CD4-positive, alpha-beta T cell (primary cell): Measurements from ENCODE around the gene ELSPBP1. TPM values are rescaled to one million over a fixed set of nuclear protein-coding genes. Genes with fewer than 3 reads are reported as not detected.

Experiments
- ATAC-seq: fragments of 200-7000 bp; cut with Tn5 transposase; one replicate; pipeline ENCODE4 v1.10.0; 2022; ENCODE audit warnings: mild to moderate bottlenecking; ENCODE audit not compliant: poor library complexity
- CTCF ChIA-PET: fragments of 350-600 bp; sonication (Branson Sonifier 250); formaldehyde crosslinking; loops from one replicate; lab custom pipeline; 2021; ENCODE audit warnings: antibody characterized with exemption, inconsistent platforms; lab: Charles Lee
- POLR2A ChIA-PET: fragments of 350-600 bp; sonication (Branson Sonifier 250); formaldehyde crosslinking; loops from one replicate; lab custom pipeline; 2021; ENCODE audit warnings: antibody characterized with exemption, inconsistent platforms; lab: Charles Lee
- DNase-seq, 14 experiments: peaks; one replicate each; pipeline ENCODE4 v3.0.0-alpha.2; 2013 to 2020; ENCODE audit warnings: mixed read lengths in 2 of 14
- H3K27ac ChIP-seq, 2 donors: one replicate each; pipeline versions ENCODE4 v1.5.1 to v1.7.0; 2013; ENCODE audit warnings: low read length in 2 of 2, low read depth in 1 of 2, mild to moderate bottlenecking in 1 of 2
- H3K27me3 ChIP-seq, 2 experiments: 1 replicate in 1 of 2; 2 replicates in 1 of 2; pipeline versions ENCODE4 v1.6.1 to v1.7.0; 2013; ENCODE audit warnings: low read length in 2 of 2, control low read depth in 1 of 2, mild to moderate bottlenecking in 1 of 2, moderate library complexity in 1 of 2; ENCODE audit not compliant: insufficient read depth in 2 of 2, control insufficient read depth in 1 of 2
- H3K36me3 ChIP-seq: one replicate; pipeline ENCODE4 v1.6.1; 2013; ENCODE audit warnings: low read length, control low read depth; ENCODE audit not compliant: insufficient read depth
- H3K4me1 ChIP-seq: one replicate; pipeline ENCODE4 v1.6.1; 2013; ENCODE audit warnings: low read length, control low read depth; ENCODE audit not compliant: insufficient read depth
- H3K4me3 ChIP-seq: one replicate; pipeline ENCODE4 v1.5.1; 2013; ENCODE audit warnings: mild to moderate bottlenecking, low read length, moderate library complexity
- H3K9me3 ChIP-seq, 2 experiments: 1 replicate in 1 of 2; 2 replicates in 1 of 2; pipeline versions ENCODE4 v1.6.1 to v1.7.0; 2013; ENCODE audit warnings: low read length in 2 of 2, mild to moderate bottlenecking in 2 of 2, control low read depth in 1 of 2, moderate library complexity in 1 of 2; ENCODE audit not compliant: control insufficient read depth in 1 of 2, insufficient read depth in 1 of 2
- H3K27ac Mint-ChIP-seq: one replicate; pipeline ENCODE4 v1.8.0; 2020; ENCODE audit warnings: mixed read lengths
- H3K27me3 Mint-ChIP-seq: one replicate; pipeline ENCODE4 v1.8.0; 2021; ENCODE audit warnings: mixed read lengths
- H3K36me3 Mint-ChIP-seq: one replicate; pipeline ENCODE4 v1.8.0; 2021; ENCODE audit warnings: low read depth, mixed read lengths
- H3K4me1 Mint-ChIP-seq: one replicate; pipeline ENCODE4 v1.8.0; 2021; ENCODE audit warnings: low read depth, mixed read lengths
- H3K4me3 Mint-ChIP-seq: one replicate; pipeline ENCODE4 v1.8.0; 2020; ENCODE audit warnings: mild to moderate bottlenecking, mixed read lengths
- H3K9me3 Mint-ChIP-seq: one replicate; pipeline ENCODE4 v1.8.0; 2020; ENCODE audit warnings: mixed read lengths
- intact Hi-C, 2 experiments: fragments of 100-400 bp; cut with DNase I in 1 of 2; cut with micrococcal nuclease in 1 of 2; formaldehyde crosslinking; loops; one replicate each; pipeline versions ENCODE4 v1.15.1 to v1.9.0; 2023 to 2025; cut with DNase I, micrococcal nuclease
- total RNA-seq, 174 experiments: library from RNA in 2 of 174; stranded (reverse) in 2 of 174; gene quantifications; one replicate each; pipeline ENCODE4 v1.2.3 and lab custom pipeline; 2021 to 2026
- TF ChIP-seq, protein P1 (sequence below): fragments of 200-600 bp; IDR thresholded peaks from one replicate; pipeline ENCODE4 v1.8.0; 2022; ENCODE audit warnings: antibody characterized with exemption, mild to moderate bottlenecking

ELSPBP1 gene
- total RNA-seq, 2 experiments from 2014 or later: not detected

DNA sequence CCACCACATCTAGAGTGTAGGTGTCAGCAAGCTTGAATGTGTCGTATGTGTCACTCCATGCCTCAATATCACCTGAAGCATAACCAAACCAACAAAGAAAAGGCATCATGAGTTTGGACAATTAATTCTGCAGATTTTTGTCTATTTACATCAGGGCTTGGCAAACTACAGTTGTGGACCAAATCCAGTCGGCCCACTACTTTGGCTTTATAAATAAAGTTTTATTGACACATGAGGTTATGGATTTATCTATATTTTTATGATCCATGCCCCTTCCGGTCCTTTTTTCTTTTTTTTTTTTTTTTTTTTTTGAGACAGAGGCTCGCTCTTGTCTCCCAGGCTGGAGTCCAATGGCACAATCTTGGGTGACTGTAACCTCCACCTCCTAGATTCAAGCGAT is 58.6 kb downstream of the ELSPBP1 start:
- H3K9me3 ChIP-seq: no peaks in the 10 kb centered on the region
- H3K4me1 ChIP-seq: no peaks in the 10 kb centered on the region
- no peak overlapping the region for H3K27ac ChIP-seq
- no peaks in the 10 kb centered on the region for H3K9me3 Mint-ChIP-seq
- H3K4me3 ChIP-seq: no peak overlapping the region
- no peaks in the 10 kb centered on the region for H3K36me3 ChIP-seq
- H3K27me3 ChIP-seq: peaks cover 0 to 2% of the 10 kb centered on the region in 2 experiments
- DNase-seq (no peak), ATAC-seq (no peak)
- CTCF ChIA-PET: no interaction called here
- POLR2A ChIA-PET: no interaction called here
- H3K4me3 Mint-ChIP-seq: no peak overlapping the region
- TF ChIP-seq, protein P1, sequence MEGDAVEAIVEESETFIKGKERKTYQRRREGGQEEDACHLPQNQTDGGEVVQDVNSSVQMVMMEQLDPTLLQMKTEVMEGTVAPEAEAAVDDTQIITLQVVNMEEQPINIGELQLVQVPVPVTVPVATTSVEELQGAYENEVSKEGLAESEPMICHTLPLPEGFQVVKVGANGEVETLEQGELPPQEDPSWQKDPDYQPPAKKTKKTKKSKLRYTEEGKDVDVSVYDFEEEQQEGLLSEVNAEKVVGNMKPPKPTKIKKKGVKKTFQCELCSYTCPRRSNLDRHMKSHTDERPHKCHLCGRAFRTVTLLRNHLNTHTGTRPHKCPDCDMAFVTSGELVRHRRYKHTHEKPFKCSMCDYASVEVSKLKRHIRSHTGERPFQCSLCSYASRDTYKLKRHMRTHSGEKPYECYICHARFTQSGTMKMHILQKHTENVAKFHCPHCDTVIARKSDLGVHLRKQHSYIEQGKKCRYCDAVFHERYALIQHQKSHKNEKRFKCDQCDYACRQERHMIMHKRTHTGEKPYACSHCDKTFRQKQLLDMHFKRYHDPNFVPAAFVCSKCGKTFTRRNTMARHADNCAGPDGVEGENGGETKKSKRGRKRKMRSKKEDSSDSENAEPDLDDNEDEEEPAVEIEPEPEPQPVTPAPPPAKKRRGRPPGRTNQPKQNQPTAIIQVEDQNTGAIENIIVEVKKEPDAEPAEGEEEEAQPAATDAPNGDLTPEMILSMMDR: no peak
- no peaks in the 10 kb centered on the region for H3K27me3 Mint-ChIP-seq
- intact Hi-C loops: no loop called here
- H3K4me1 Mint-ChIP-seq: no peaks in the 10 kb centered on the region
- H3K27ac Mint-ChIP-seq: no peak overlapping the region
- no peaks in the 10 kb centered on the region for H3K36me3 Mint-ChIP-seq

DNA sequence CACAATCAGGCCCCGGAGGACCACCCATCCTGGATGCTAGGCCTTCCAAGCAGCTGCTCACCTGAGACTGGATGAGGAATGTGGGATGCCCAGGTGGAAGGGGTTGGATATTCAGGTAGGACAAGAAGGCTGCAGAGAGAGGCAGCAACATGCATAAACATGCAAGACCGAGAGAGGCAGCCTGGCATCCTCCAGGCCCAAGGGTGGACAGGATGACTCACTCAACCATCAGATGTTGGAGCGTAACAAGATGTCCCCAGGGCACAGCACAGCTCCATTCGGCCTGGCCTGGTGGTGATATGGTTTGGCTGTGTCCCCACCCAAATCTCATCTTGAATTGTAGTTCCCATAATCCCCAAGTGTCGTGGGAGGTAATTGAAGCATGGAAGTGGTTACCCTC is 59.4 kb downstream of the ELSPBP1 start:
- peaks cover 0 to 2% of the 10 kb centered on the region in 2 experiments for H3K27me3 ChIP-seq
- TF ChIP-seq, protein P1: no peak
- no peaks in the 10 kb centered on the region for H3K36me3 ChIP-seq
- no peak for DNase-seq
- POLR2A ChIA-PET: no interaction called here
- no peak for ATAC-seq
- no peak overlapping the region for H3K27ac ChIP-seq
- no peaks in the 10 kb centered on the region for H3K4me1 Mint-ChIP-seq
- no peaks in the 10 kb centered on the region for H3K36me3 Mint-ChIP-seq
- intact Hi-C loops: no loop called here
- CTCF ChIA-PET: no interaction called here
- H3K27me3 Mint-ChIP-seq: no peaks in the 10 kb centered on the region
- H3K4me3 Mint-ChIP-seq: no peak overlapping the region
- H3K4me1 ChIP-seq: no peaks in the 10 kb centered on the region
- H3K4me3 ChIP-seq: no peak overlapping the region
- H3K9me3 ChIP-seq: no peaks in the 10 kb centered on the region
- no peaks in the 10 kb centered on the region for H3K9me3 Mint-ChIP-seq
- no peak overlapping the region for H3K27ac Mint-ChIP-seq

DNA sequence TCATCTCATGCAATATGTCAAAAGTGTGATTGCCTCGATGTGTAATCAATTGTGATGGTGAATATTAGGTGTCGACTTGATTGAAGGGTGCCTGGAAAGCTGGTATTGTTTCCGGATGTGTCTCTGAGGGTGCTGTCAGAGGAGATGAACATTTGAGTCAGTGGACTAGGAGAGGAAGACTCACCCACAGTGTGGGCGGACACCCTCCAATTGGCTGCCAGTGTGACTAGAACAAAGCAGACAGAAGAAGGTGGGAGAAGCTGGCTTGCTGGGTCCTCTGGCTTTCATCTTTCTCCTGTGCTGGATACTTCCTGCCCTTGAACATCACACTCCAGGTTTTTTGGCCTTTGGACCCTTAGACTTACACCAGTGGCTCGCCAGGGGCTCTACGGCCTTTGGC is 64.9 kb downstream of the ELSPBP1 start:
- TF ChIP-seq, protein P1: no peak
- intact Hi-C loops: no loop called here
- Mint-ChIP-seq H3K27ac (no peak overlapping the region), H3K36me3 (no peaks in the 10 kb centered on the region), H3K27me3 (no peaks in the 10 kb centered on the region), H3K9me3 (no peaks in the 10 kb centered on the region), H3K4me3 (no peak overlapping the region), H3K4me1 (no peaks in the 10 kb centered on the region)
- ChIA-PET CTCF (interaction anchor here (0.7 kb wide), 1 partner anchor 1470 kb away, joined by 3 read pairs; no protein-coding TSS in a partner anchor), POLR2A (no interaction called here)
- Histone ChIP-seq H3K4me3 (no peak overlapping the region), H3K36me3 (no peaks in the 10 kb centered on the region), H3K27me3 (peaks cover 0 to 12% of the 10 kb centered on the region in 2 experiments), H3K4me1 (no peaks in the 10 kb centered on the region), H3K9me3 (peaks cover 0 to 6% of the 10 kb centered on the region in 2 experiments), H3K27ac (no peak overlapping the region)
- ATAC-seq (no peak), DNase-seq (no peak)
